HG03439 (cell line): ENCODE results near the gene ORM1.
"Not testable (repeated sequence)": the region's sequence is repeated elsewhere in the genome, so short reads cannot be mapped to it uniquely, and the experiment has no call there.

Source experiments
- ATAC-seq: cut with Tn5 transposase; IDR thresholded peaks from one replicate; pipeline ENCODE4 v1.9.1; 2021; ENCODE audit warnings: mild to moderate bottlenecking, moderate library complexity; ENCODE audit not compliant: unreplicated experiment

ORM1 gene

GRCh38 chr9:114322160-114322818 is 609 bp upstream of the ORM1 start:
- not testable (repeated sequence) for ATAC-seq

GRCh38 chr9:114323849-114324248 is 951 bp downstream of the ORM1 start:
- ATAC-seq = not testable (repeated sequence)

GRCh38 chr9:114324492-114324891 is 1.6 kb downstream of the ORM1 start:
- no peak for ATAC-seq

GRCh38 chr9:114324965-114325364 is 2.1 kb downstream of the ORM1 start:
- ATAC-seq = not testable (repeated sequence)

GRCh38 chr9:114325684-114326254 is 2.9 kb downstream of the ORM1 start:
- not testable (repeated sequence) for ATAC-seq

- no peak for ATAC-seq
Observed at GRCh38 chr9:114327749-114328148, 4.9 kb downstream of the ORM1 start.

GRCh38 chr9:114328357-114328820 is 5.5 kb downstream of the ORM1 start:
- not testable (repeated sequence) for ATAC-seq

- ATAC-seq = not testable (repeated sequence)
Observed at GRCh38 chr9:114328937-114329624, 6.2 kb downstream of the ORM1 start.

GRCh38 chr9:114329625-114330022 is 6.7 kb downstream of the ORM1 start, which contains the start of gene ORM2:
ORM2 (plus strand) TSS chr9:114329869; CDS start chr9:114329905, 36 bp downstream.
- ATAC-seq = not testable (repeated sequence)

GRCh38 chr9:114330636-114331035 is 7.7 kb downstream of the ORM1 start:
- no peak for ATAC-seq

GRCh38 chr9:114331229-114332195 is 8.6 kb downstream of the ORM1 start:
- ATAC-seq = not testable (repeated sequence)

- not testable (repeated sequence) for ATAC-seq
Observed at GRCh38 chr9:114332474-114333040, 9.7 kb downstream of the ORM1 start.

- not testable (repeated sequence) for ATAC-seq
Observed at GRCh38 chr9:114333718-114334117, 10.8 kb downstream of the ORM1 start.

GRCh38 chr9:114334490-114334889 is 11.6 kb downstream of the ORM1 start:
- ATAC-seq = no peak

- ATAC-seq = no peak
Observed at GRCh38 chr9:114335745-114336144, 12.8 kb downstream of the ORM1 start.

- no peak for ATAC-seq
Observed at GRCh38 chr9:114336157-114336556, 13.3 kb downstream of the ORM1 start.

GRCh38 chr9:114336699-114337395 is 13.9 kb downstream of the ORM1 start:
- ATAC-seq = no peak

- ATAC-seq = no peak
Observed at GRCh38 chr9:114338187-114338586, 15.3 kb downstream of the ORM1 start.

GRCh38 chr9:114339130-114339908 is 16.4 kb downstream of the ORM1 start:
- peak; percentile 61 for ATAC-seq
